Muscle layer of colon (tissue), 2 donors: ENCODE data around the gene RPS6KA2.

Source experiments
- H3K27ac ChIP-seq: one replicate; pipeline ENCODE4 v1.7.0; 2013; ENCODE audit warnings: low read depth, mild to moderate bottlenecking, low read length, moderate library complexity
- H3K27me3 ChIP-seq, 2 donors: one replicate each; pipeline ENCODE4 v1.7.0; 2013; ENCODE audit warnings: low read length in 2 of 2, mild to moderate bottlenecking in 2 of 2; ENCODE audit not compliant: insufficient read depth in 2 of 2, control insufficient read depth in 1 of 2
- H3K36me3 ChIP-seq: one replicate; pipeline ENCODE4 v1.7.0; 2013; ENCODE audit warnings: mild to moderate bottlenecking, low read length; ENCODE audit not compliant: insufficient read depth
- H3K4me1 ChIP-seq: one replicate; pipeline ENCODE4 v1.7.0; 2013; ENCODE audit warnings: mild to moderate bottlenecking, low read length; ENCODE audit not compliant: insufficient read depth
- H3K4me3 ChIP-seq, 2 donors: one replicate each; pipeline ENCODE4 v1.7.0; 2013; ENCODE audit warnings: low read length in 2 of 2, low read depth in 1 of 2, mild to moderate bottlenecking in 1 of 2, moderate library complexity in 1 of 2
- H3K9ac ChIP-seq: one replicate; pipeline ENCODE4 v1.7.0; 2013; ENCODE audit warnings: low read length
- H3K9me3 ChIP-seq: one replicate; pipeline ENCODE4 v1.7.0; 2013; ENCODE audit warnings: mild to moderate bottlenecking, low read length
- donor health status: abdominal sarcoma.
- donor health status: Adenocarcinoma of cecum.

RPS6KA2 gene

GRCh38 chr6:166497087-166497899 lies 129.8 kb downstream of the RPS6KA2 start:
- Histone ChIP-seq H3K9ac (no peak overlapping the region), H3K36me3 (peaks cover 3% of the 10 kb centered on the region), H3K9me3 (no peaks in the 10 kb centered on the region), H3K27ac (no peak overlapping the region), H3K4me1 (no peaks in the 10 kb centered on the region), H3K27me3 (no peaks in the 10 kb centered on the region), H3K4me3 (no peak overlapping the region)

- Histone ChIP-seq H3K4me3 (no peak overlapping the region), H3K36me3 (peaks cover 3% of the 10 kb centered on the region), H3K4me1 (no peaks in the 10 kb centered on the region), H3K9me3 (no peaks in the 10 kb centered on the region), H3K27me3 (no peaks in the 10 kb centered on the region), H3K27ac (no peak overlapping the region), H3K9ac (no peak overlapping the region)
Observed at GRCh38 chr6:166496460-166496859, 130.6 kb downstream of the RPS6KA2 start.

GRCh38 chr6:166495487-166496314 lies 131.3 kb downstream of the RPS6KA2 start:
- no peak overlapping the region for H3K4me3 ChIP-seq
- peaks cover 3% of the 10 kb centered on the region for H3K36me3 ChIP-seq
- H3K4me1 ChIP-seq = no peaks in the 10 kb centered on the region
- H3K9ac ChIP-seq = no peak overlapping the region
- H3K27ac ChIP-seq = no peak overlapping the region
- no peaks in the 10 kb centered on the region for H3K9me3 ChIP-seq
- H3K27me3 ChIP-seq = no peaks in the 10 kb centered on the region

- no peak overlapping the region for H3K4me3 ChIP-seq
- H3K9me3 ChIP-seq = no peaks in the 10 kb centered on the region
- no peaks in the 10 kb centered on the region for H3K27me3 ChIP-seq
- no peak overlapping the region for H3K9ac ChIP-seq
- no peak overlapping the region for H3K27ac ChIP-seq
- no peaks in the 10 kb centered on the region for H3K4me1 ChIP-seq
- peaks cover 3% of the 10 kb centered on the region for H3K36me3 ChIP-seq
Observed at GRCh38 chr6:166494757-166495486, 132.1 kb downstream of the RPS6KA2 start.

- no peak overlapping the region for H3K27ac ChIP-seq
- no peak overlapping the region for H3K9ac ChIP-seq
- H3K9me3 ChIP-seq = no peaks in the 10 kb centered on the region
- H3K4me3 ChIP-seq = no peak overlapping the region
- H3K36me3 ChIP-seq = peaks cover 3% of the 10 kb centered on the region
- no peaks in the 10 kb centered on the region for H3K27me3 ChIP-seq
- no peaks in the 10 kb centered on the region for H3K4me1 ChIP-seq
Observed at GRCh38 chr6:166494101-166494441, 133.0 kb downstream of the RPS6KA2 start.

- Histone ChIP-seq H3K4me3 (no peak overlapping the region), H3K9me3 (no peaks in the 10 kb centered on the region), H3K27ac (no peak overlapping the region), H3K9ac (no peak overlapping the region), H3K27me3 (no peaks in the 10 kb centered on the region), H3K36me3 (peaks cover 3% of the 10 kb centered on the region), H3K4me1 (no peaks in the 10 kb centered on the region)
Observed at GRCh38 chr6:166493427-166494100, 133.5 kb downstream of the RPS6KA2 start.

GRCh38 chr6:166492092-166492741 lies 134.8 kb downstream of the RPS6KA2 start:
- no peak overlapping the region for H3K9ac ChIP-seq

GRCh38 chr6:166490671-166491500 lies 136.2 kb downstream of the RPS6KA2 start:
- Histone ChIP-seq H3K36me3 (no peaks in the 10 kb centered on the region), H3K27ac (no peak overlapping the region), H3K9me3 (no peaks in the 10 kb centered on the region), H3K4me1 (no peaks in the 10 kb centered on the region), H3K9ac (no peak overlapping the region), H3K27me3 (no peaks in the 10 kb centered on the region), H3K4me3 (no peak overlapping the region)

More at GRCh38 chr6:166492092-166492741, 134.8 kb downstream of the RPS6KA2 start:
- peaks cover 2% of the 10 kb centered on the region for H3K36me3 ChIP-seq
- no peak overlapping the region for H3K27ac ChIP-seq
- no peaks in the 10 kb centered on the region for H3K27me3 ChIP-seq
- H3K4me3 ChIP-seq = no peak overlapping the region
- no peaks in the 10 kb centered on the region for H3K9me3 ChIP-seq
- H3K4me1 ChIP-seq = no peaks in the 10 kb centered on the region

GRCh38 chr6:166489301-166490155 lies 137.5 kb downstream of the RPS6KA2 start:
- Histone ChIP-seq H3K36me3 (no peaks in the 10 kb centered on the region), H3K9me3 (no peaks in the 10 kb centered on the region), H3K9ac (no peak overlapping the region), H3K4me1 (no peaks in the 10 kb centered on the region), H3K27ac (no peak overlapping the region), H3K4me3 (no peak overlapping the region), H3K27me3 (no peaks in the 10 kb centered on the region)
